Gastroesophageal sphincter (tissue), 4 donors: ENCODE results near the gene PSMD1. TPM values are rescaled to one million over a fixed set of nuclear protein-coding genes. Genes with fewer than 3 reads are reported as not detected.
A peak's percentile ranks its signal among the peaks of the same experiment; 100 is the strongest.
"Not testable (repeated sequence)": the region's sequence is repeated elsewhere in the genome, so short reads cannot be mapped to it uniquely, and the experiment has no call there.

Experiments
- ATAC-seq: fragments of 150-250 bp; one replicate; pipeline ENCODE4 v1.9.1; 2016; ENCODE audit warnings: mild to moderate bottlenecking, moderate library complexity
- H3K27ac ChIP-seq, 4 donors: fragments of 200-600 bp; sonication (generic) in 3 of 4; 1 replicate in 3 of 4; 2 replicates in 1 of 4; pipeline ENCODE4 v1.5.1; 2016 to 2019
- H3K27me3 ChIP-seq: fragments of 200-600 bp; sonication (generic); one replicate; pipeline ENCODE4 v1.5.1; 2019
- H3K36me3 ChIP-seq, 2 donors: fragments of 200-600 bp; sonication (generic); one replicate each; pipeline ENCODE4 v1.5.1; 2019; ENCODE audit warnings: control low read depth in 1 of 2
- H3K4me1 ChIP-seq, 3 donors: fragments of 200-600 bp; sonication (generic); 1 replicate in 2 of 3; 2 replicates in 1 of 3; pipeline ENCODE4 v1.5.1; 2016 to 2019; ENCODE audit warnings: control low read depth in 2 of 3
- H3K4me3 ChIP-seq, 2 donors: fragments of 200-600 bp; sonication (generic); one replicate each; pipeline ENCODE4 v1.5.1; 2019; ENCODE audit warnings: mild to moderate bottlenecking in 1 of 2, moderate library complexity in 1 of 2
- H3K9me3 ChIP-seq, 3 donors: fragments of 200-600 bp; sonication (generic); one replicate each; pipeline ENCODE4 v1.5.1; 2017 to 2019; ENCODE audit warnings: control low read depth in 2 of 3
- CTCF ChIP-seq, 4 experiments: fragments of 200-600 bp in 2 of 4; fragments of 450-650 bp in 2 of 4; sonication (generic) in 1 of 4; IDR thresholded peaks; one replicate each; pipeline ENCODE4 v1.5.1; 2017 to 2019; ENCODE audit warnings: antibody characterized with exemption in 4 of 4, mild to moderate bottlenecking in 2 of 4, moderate library complexity in 2 of 4
- EP300 ChIP-seq: sonication (generic); formaldehyde crosslinking; IDR thresholded peaks from one replicate; pipeline ENCODE4 v1.6.1; 2017; ENCODE audit warnings: antibody characterized with exemption, mild to moderate bottlenecking
- POLR2A ChIP-seq, 2 donors: fragments of 450-650 bp; IDR thresholded peaks; one replicate each; pipeline ENCODE4 v1.6.1; 2017; ENCODE audit warnings: antibody characterized with exemption in 2 of 2, mild to moderate bottlenecking in 2 of 2, moderate library complexity in 1 of 2
- POLR2AphosphoS5 ChIP-seq: sonication (generic); formaldehyde crosslinking; IDR thresholded peaks from one replicate; pipeline ENCODE4 v1.6.1; 2017; ENCODE audit warnings: antibody characterized with exemption
- WGBS, 2 donors: methylation state at CpG; one replicate each; pipeline ENCODE4 v1.1.5; 2018; ENCODE audit warnings: low coverage in 1 of 2; 5-methylcytosine and 5-hydroxymethylcytosine counted together
- total RNA-seq, 4 donors: library from RNA; depleted of rRNA; stranded (reverse); fragments of >200 nt; gene quantifications; one replicate each; pipeline ENCODE4 v1.1.0, GENCODE V29; 2016

The PSMD1 gene
- total RNA-seq, 4 donors from 2014 or later, result 58.8 to 93.4 (median 65.9) TPM

GRCh38 chr2:231190531-231191197, 134.0 kb downstream of the PSMD1 start:
- WGBS, 2 donors, result no CpG with 5 or more reads among the region's 42 CpGs
- ATAC-seq, result peak; percentile 67
- H3K9me3 ChIP-seq, result no peaks in the 10 kb centered on the region
- no peaks in the 10 kb centered on the region for H3K27me3 ChIP-seq
- H3K36me3 ChIP-seq, result no peaks in the 10 kb centered on the region
- peak overlapping the region; percentile 18 to 53 for H3K4me3 ChIP-seq
- peak overlapping the region; percentile 78 to 97 (median 94) for H3K27ac ChIP-seq
- TF ChIP-seq EP300 (no peak), POLR2AphosphoS5 (peak; percentile 79), POLR2A (IDR thresholded peaks at IDR 0.05) (no peak), CTCF (IDR thresholded peaks at IDR 0.05) (peak in 1 of 4 experiments; percentile 22)
- H3K4me1 ChIP-seq, result peaks cover 0 to 52% (median 24%) of the 10 kb centered on the region in 3 donors

- no peaks in the 10 kb centered on the region for H3K36me3 ChIP-seq
- WGBS, 2 donors, result 22 to 36% methylated on average over 10 to 13 of the region's 19 CpGs
- H3K4me1 ChIP-seq, result peaks cover 0 to 45% (median 21%) of the 10 kb centered on the region in 3 donors
- TF ChIP-seq POLR2AphosphoS5 (peak; percentile 94), CTCF (IDR thresholded peaks at IDR 0.05) (peak in 3 of 4 experiments; percentile 80 to 86 (median 84)), POLR2A (IDR thresholded peaks at IDR 0.05) (no peak), EP300 (no peak)
- no peak overlapping the region for H3K4me3 ChIP-seq
- H3K9me3 ChIP-seq, result no peaks in the 10 kb centered on the region
- no peaks in the 10 kb centered on the region for H3K27me3 ChIP-seq
- ATAC-seq, result peak; percentile 76
- H3K27ac ChIP-seq, result peak overlapping the region; percentile 78 to 97 (median 94)
Observed at GRCh38 chr2:231191896-231192872, 135.5 kb downstream of the PSMD1 start.

GRCh38 chr2:231193216-231193615, 136.5 kb downstream of the PSMD1 start:
- Histone ChIP-seq H3K4me3 (no peak overlapping the region), H3K27ac (peak overlapping the region in 3 of 4 donors; percentile 93 to 97 (median 96)), H3K27me3 (no peaks in the 10 kb centered on the region), H3K4me1 (peaks cover 0 to 54% (median 21%) of the 10 kb centered on the region in 3 donors), H3K9me3 (no peaks in the 10 kb centered on the region), H3K36me3 (no peaks in the 10 kb centered on the region)
- ATAC-seq, result no peak
- WGBS, 2 donors, result 50 to 63% methylated on average over 2 to 3 of the region's 3 CpGs
- TF ChIP-seq CTCF (IDR thresholded peaks at IDR 0.05) (no peak), POLR2A (IDR thresholded peaks at IDR 0.05) (no peak), POLR2AphosphoS5 (no peak), EP300 (no peak)

GRCh38 chr2:231196592-231196991, 139.9 kb downstream of the PSMD1 start:
- Histone ChIP-seq H3K4me1 (peaks cover 0 to 53% (median 10%) of the 10 kb centered on the region in 3 donors), H3K36me3 (no peaks in the 10 kb centered on the region), H3K27me3 (no peaks in the 10 kb centered on the region), H3K4me3 (no peak overlapping the region), H3K9me3 (no peaks in the 10 kb centered on the region), H3K27ac (no peak overlapping the region)
- WGBS, 2 donors, result 75% methylated on average over 5 of the region's 5 CpGs; no CpG with 5 or more reads in 1 of the 2 donors
- no peak for TF ChIP-seq POLR2AphosphoS5
- TF ChIP-seq CTCF (IDR thresholded peaks at IDR 0.05), result no peak
- no peak for TF ChIP-seq EP300
- TF ChIP-seq POLR2A (IDR thresholded peaks at IDR 0.05), result no peak
- no peak for ATAC-seq

- not testable (repeated sequence) for H3K27me3 ChIP-seq, ATAC-seq, H3K9me3 ChIP-seq, H3K36me3 ChIP-seq, H3K4me3 ChIP-seq
- peak overlapping the region in 2 of 4 donors; percentile 85 to 90 for H3K27ac ChIP-seq
- H3K4me1 ChIP-seq, result peaks cover 0 to 53% (median 7%) of the 10 kb centered on the region in 3 donors
- WGBS, 2 donors, result 93 to 100% methylated on average over 1 to 5 of the region's 7 CpGs
Observed at GRCh38 chr2:231197196-231197595, 140.5 kb downstream of the PSMD1 start.
